Keratinocyte (primary cell): Measurements from ENCODE around the gene CXADR. TPM values are rescaled to one million over a fixed set of nuclear protein-coding genes. Genes with fewer than 3 reads are reported as not detected.
"Not testable (repeated sequence)": the region's sequence is repeated elsewhere in the genome, so short reads cannot be mapped to it uniquely, and the experiment has no call there.

Experiments used
- DNase-seq: peaks from one replicate; pipeline ENCODE4 v3.0.0-alpha.2; 2011; ENCODE audit warnings: low read depth, missing footprints, low spot score
- FAIRE-seq: peaks from 2 replicates; lab custom pipeline; 2011; peaks lifted over from hg19 to GRCh38; lab: Jason Lieb, UNC
- H2AFZ ChIP-seq: 2 replicates; pipeline ENCODE4 v1.6.0; 2012; ENCODE audit warnings: low read length, control low read depth, inconsistent platforms; ENCODE audit not compliant: control insufficient read depth
- H3K27ac ChIP-seq: 2 replicates; pipeline ENCODE4 v1.5.1; 2011; ENCODE audit warnings: low read length; ENCODE audit not compliant: control insufficient read depth, insufficient read depth
- H3K27me3 ChIP-seq: 3 replicates; pipeline ENCODE4 v1.6.0; 2011; ENCODE audit warnings: low read length; ENCODE audit not compliant: control insufficient read depth, insufficient read depth; ENCODE audit errors: extremely low read depth
- H3K36me3 ChIP-seq, 2 experiments: 2 replicates in 1 of 2; 3 replicates in 1 of 2; pipeline ENCODE4 v1.5.1; 2011; ENCODE audit warnings: low read length in 2 of 2, mild to moderate bottlenecking in 1 of 2; ENCODE audit not compliant: control insufficient read depth in 2 of 2, insufficient read depth in 2 of 2; ENCODE audit errors: extremely low read depth in 1 of 2
- H3K4me1 ChIP-seq: 3 replicates; pipeline ENCODE4 v1.5.1; 2011; ENCODE audit warnings: low read length; ENCODE audit not compliant: control insufficient read depth, insufficient read depth; ENCODE audit errors: extremely low read depth
- H3K4me2 ChIP-seq: 3 replicates; pipeline ENCODE4 v1.6.0; 2011; ENCODE audit warnings: low read depth, low read length; ENCODE audit not compliant: control insufficient read depth, insufficient read depth; ENCODE audit errors: extremely low read depth
- H3K4me3 ChIP-seq, 3 experiments: fragments of 200-600 bp in 1 of 3; sonication (generic) in 1 of 3; 2 replicates in 2 of 3; 3 replicates in 1 of 3; pipeline ENCODE4 v1.5.1; 2011 to 2016; ENCODE audit warnings: low read length in 3 of 3, mild to moderate bottlenecking in 3 of 3, control low read depth in 2 of 3, inconsistent platforms in 1 of 3, low read depth in 1 of 3, mixed read lengths in 1 of 3, mixed run types in 1 of 3, moderate library complexity in 1 of 3; ENCODE audit not compliant: control insufficient read depth in 2 of 3, insufficient read depth in 2 of 3; ENCODE audit errors: extremely low read depth in 1 of 3
- H3K79me2 ChIP-seq: 2 replicates; pipeline ENCODE4 v1.6.0; 2012; ENCODE audit warnings: low read length; ENCODE audit not compliant: control insufficient read depth, insufficient read depth
- H3K9ac ChIP-seq: 3 replicates; pipeline ENCODE4 v1.6.0; 2011; ENCODE audit warnings: low read length; ENCODE audit not compliant: control insufficient read depth, insufficient read depth; ENCODE audit errors: extremely low read depth
- H3K9me1 ChIP-seq: 3 replicates; pipeline ENCODE4 v1.6.0; 2011; ENCODE audit warnings: low read length; ENCODE audit not compliant: control insufficient read depth, insufficient read depth; ENCODE audit errors: extremely low read depth
- H3K9me3 ChIP-seq: 2 replicates; pipeline ENCODE4 v1.5.1; 2012; ENCODE audit warnings: low read depth, low read length; ENCODE audit not compliant: control insufficient read depth
- H4K20me1 ChIP-seq: 3 replicates; pipeline ENCODE4 v1.6.0; 2011; ENCODE audit warnings: low read length; ENCODE audit not compliant: control insufficient read depth, insufficient read depth; ENCODE audit errors: extremely low read depth
- CTCF ChIP-seq, 3 experiments: IDR thresholded peaks in 1 of 3; conservative IDR thresholded peaks in 1 of 3; optimal IDR thresholded peaks in 1 of 3; 2 replicates in 2 of 3; 3 replicates in 1 of 3; pipeline versions ENCODE3 to v1.5.1; 2011; ENCODE audit warnings: low read length in 3 of 3, mild to moderate bottlenecking in 3 of 3, moderate library complexity in 2 of 3, control low read depth in 1 of 3, inconsistent platforms in 1 of 3; ENCODE audit not compliant: insufficient read depth in 2 of 3; ENCODE audit errors: extremely low read depth in 1 of 3
- EZH2 ChIP-seq: IDR thresholded peaks from one replicate; pipeline ENCODE4 v1.6.1; 2012; ENCODE audit warnings: inconsistent platforms, mild to moderate bottlenecking, low read length, moderate library complexity
- dilution Hi-C: fragments of 300-500 bp; cut with MboI; formaldehyde crosslinking; loops from one replicate; pipeline ENCODE4 v1.7.0; 2020; ENCODE audit warnings: low sequenced_read_pairs; ENCODE audit not compliant: extremely low pct_ligation_motif_present
- polyA plus RNA-seq, 5 experiments: library from polyadenylated mRNA; depleted of rRNA in 3 of 5; stranded (reverse) in 3 of 5; stranded (forward) in 1 of 5; unstranded in 1 of 5; fragments of >200 nt; gene quantifications; 1 replicate in 1 of 5; 2 replicates in 3 of 5; 3 replicates in 1 of 5; pipeline versions ENCODE4 v1.2.1 to v1.2.3, GENCODE V29; 2011 to 2012; ENCODE audit warnings: missing spikeins in 2 of 5, low read depth in 1 of 5, low replicate concordance in 1 of 5

Gene CXADR
- polyA plus RNA-seq, 1 donor (not counting 4 experiments of a cell fraction or from before 2014, with no cell fraction given), result 37.3 TPM

- no peaks in the 10 kb centered on the region for H3K36me3 ChIP-seq
- H2AFZ ChIP-seq, result no peak overlapping the region
- DNase-seq (no peak), FAIRE-seq (no peak)
- H3K9me3 ChIP-seq, result no peaks in the 10 kb centered on the region
- TF ChIP-seq EZH2, result no peak
- no peaks in the 10 kb centered on the region for H3K79me2 ChIP-seq
- no peak overlapping the region for H3K4me2 ChIP-seq
- H3K9me1 ChIP-seq, result no peaks in the 10 kb centered on the region
- dilution Hi-C loops, result no loop called here
- H3K4me3 ChIP-seq, result no peak overlapping the region
- H3K9ac ChIP-seq, result no peak overlapping the region
- H3K27me3 ChIP-seq, result peaks cover 25% of the 10 kb centered on the region
- no peak overlapping the region for H3K27ac ChIP-seq
- no peaks in the 10 kb centered on the region for H3K4me1 ChIP-seq
- H4K20me1 ChIP-seq, result no peaks in the 10 kb centered on the region
Observed at GRCh38 chr21:17501107-17502006, 11.5 kb upstream of the CXADR start.

GRCh38 chr21:17502985-17503384 lies 9.9 kb upstream of the CXADR start:
- H3K27me3 ChIP-seq, result peaks cover 19% of the 10 kb centered on the region
- H4K20me1 ChIP-seq, H3K9me3 ChIP-seq, H3K79me2 ChIP-seq, H3K4me2 ChIP-seq, H3K4me3 ChIP-seq, H3K36me3 ChIP-seq, H3K27ac ChIP-seq, H3K9ac ChIP-seq, H3K4me1 ChIP-seq, H2AFZ ChIP-seq, DNase-seq, H3K9me1 ChIP-seq, dilution Hi-C loops, FAIRE-seq: not testable (repeated sequence)

GRCh38 chr21:17506951-17507350 lies 5.9 kb upstream of the CXADR start:
- Histone ChIP-seq H3K4me1 (peaks cover 5% of the 10 kb centered on the region), H3K9me3 (no peaks in the 10 kb centered on the region), H2AFZ (no peak overlapping the region), H3K27ac (no peak overlapping the region), H3K9me1 (no peaks in the 10 kb centered on the region), H3K9ac (no peak overlapping the region), H3K79me2 (no peaks in the 10 kb centered on the region), H3K27me3 (no peaks in the 10 kb centered on the region), H3K4me3 (no peak overlapping the region), H3K36me3 (no peaks in the 10 kb centered on the region), H4K20me1 (no peaks in the 10 kb centered on the region), H3K4me2 (no peak overlapping the region)
- DNase-seq (no peak), FAIRE-seq (no peak)
- dilution Hi-C loops, result no loop called here
- TF ChIP-seq CTCF (optimal IDR thresholded peaks at IDR 0.05 in 1 of 3, IDR thresholded peaks at IDR 0.05 in 1 of 3, conservative IDR thresholded peaks at IDR 0.05 in 1 of 3; ENCODE audit: extremely low read depth in 1 of 3, insufficient read depth in 2 of 3, low read length in 3 of 3), result no peak
- no peak for TF ChIP-seq EZH2
